ENCODE data around the gene GASK1A.

The GASK1A gene

DNA sequence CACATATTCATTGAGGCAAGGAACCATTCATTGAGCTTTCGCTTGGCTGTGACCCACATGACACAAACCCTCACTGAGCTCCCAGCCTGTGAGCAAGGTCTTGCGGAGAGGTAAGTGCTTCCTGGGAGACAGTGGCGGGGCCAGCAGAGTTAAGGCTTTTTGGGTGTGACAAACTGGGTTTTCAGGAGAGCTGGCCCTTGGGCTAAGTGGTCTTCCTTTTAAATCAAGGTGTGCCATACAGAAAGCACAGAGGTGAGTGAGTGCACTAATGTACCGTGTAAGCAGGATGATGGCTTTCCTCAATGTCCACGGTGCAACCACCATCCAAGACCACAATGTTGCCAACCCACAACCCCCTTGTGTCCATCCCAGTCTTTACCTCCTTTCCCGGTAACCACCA is 98.2 kb downstream of the GASK1A start:
- H3K4me3 ChIP-seq (replicated peaks; ENCODE audit: low read depth, low read length) = no peak overlapping the region
- TF ChIP-seq CTCF (IDR thresholded peaks at IDR 0.05; ENCODE audit: low read length, missing control alignments) = no peak
- no peak for DNase-seq (ENCODE audit: low read depth)

DNA sequence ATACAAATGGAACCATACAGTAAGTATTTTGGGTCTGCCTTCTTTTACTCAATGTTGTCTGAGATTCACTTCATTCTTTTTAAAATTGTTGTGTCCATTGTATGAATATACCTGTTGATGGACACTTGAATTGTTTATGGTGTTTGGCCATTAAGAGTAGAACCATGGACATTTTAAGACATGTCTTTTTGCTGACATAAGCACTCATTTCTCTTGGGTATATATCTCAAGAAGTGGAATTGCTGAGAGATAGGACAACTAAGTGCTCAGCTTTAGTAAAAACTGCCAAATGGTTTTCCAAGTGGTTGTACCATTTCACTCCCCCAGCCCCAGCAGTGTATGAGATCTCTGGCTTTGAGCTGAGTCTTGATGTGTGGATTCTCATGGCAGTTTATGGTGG is 98.6 kb downstream of the GASK1A start:
- DNase-seq (ENCODE audit: low read depth) = no peak
- no peak for TF ChIP-seq CTCF (IDR thresholded peaks at IDR 0.05; ENCODE audit: low read length, missing control alignments)
- no peak overlapping the region for H3K4me3 ChIP-seq (replicated peaks; ENCODE audit: low read depth, low read length)

GRCh38 chr3:43079536-43080332 is 100.6 kb downstream of the GASK1A start:
- no peak overlapping the region for H3K4me3 ChIP-seq (replicated peaks; ENCODE audit: low read depth, low read length)
- no peak for DNase-seq (ENCODE audit: low read depth)
- TF ChIP-seq CTCF (IDR thresholded peaks at IDR 0.05; ENCODE audit: low read length, missing control alignments) = no peak

GRCh38 chr3:43080726-43081568 is 101.8 kb downstream of the GASK1A start:
- no peak for TF ChIP-seq CTCF (IDR thresholded peaks at IDR 0.05; ENCODE audit: low read length, missing control alignments)
- no peak overlapping the region for H3K4me3 ChIP-seq (replicated peaks; ENCODE audit: low read depth, low read length)
- DNase-seq (ENCODE audit: low read depth) = no peak

- no peak overlapping the region for H3K4me3 ChIP-seq (replicated peaks; ENCODE audit: low read depth, low read length)
- no peak for TF ChIP-seq CTCF (IDR thresholded peaks at IDR 0.05; ENCODE audit: low read length, missing control alignments)
- DNase-seq (ENCODE audit: low read depth) = no peak
Observed at GRCh38 chr3:43081796-43082195, 102.7 kb downstream of the GASK1A start.

DNA sequence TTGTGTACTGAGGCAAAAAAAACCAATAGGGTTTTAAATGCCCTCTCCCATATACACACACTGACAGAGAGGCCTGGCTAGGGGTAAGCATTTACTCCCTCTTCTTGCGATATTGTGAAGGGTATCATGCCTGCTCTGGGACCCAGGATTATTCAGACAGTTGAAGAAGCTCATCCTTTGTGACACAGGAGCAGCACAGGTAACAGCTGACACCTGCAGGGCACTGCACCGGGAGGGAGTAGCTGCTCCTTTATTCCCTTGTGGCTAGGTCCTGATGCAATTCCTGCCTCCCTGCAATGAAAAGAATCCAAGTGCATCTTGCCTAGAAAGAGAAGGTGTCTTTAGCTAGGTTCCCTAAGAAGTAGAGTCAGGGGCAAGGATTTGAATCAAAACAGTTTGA is 103.3 kb downstream of the GASK1A start:
- no peak for DNase-seq (ENCODE audit: low read depth)

More for the DNA sequence above, 103.3 kb downstream of the GASK1A start:
- TF ChIP-seq CTCF (IDR thresholded peaks at IDR 0.05; ENCODE audit: low read length, missing control alignments) = no peak
- H3K4me3 ChIP-seq (replicated peaks; ENCODE audit: low read depth, low read length) = no peak overlapping the region
